Right lobe of liver (tissue), 6 donors: ENCODE results near the gene IGF1R. TPM values are rescaled to one million over a fixed set of nuclear protein-coding genes. Genes with fewer than 3 reads are reported as not detected.

Experiments used
- ATAC-seq, 4 donors: fragments of 200-7000 bp; cut with Tn5 transposase; one replicate each; pipeline ENCODE4 v1.9.1; 2020; ENCODE audit warnings: mild to moderate bottlenecking in 4 of 4, moderate library complexity in 4 of 4
- DNase-seq, 3 donors: peaks; one replicate each; pipeline ENCODE4 v3.0.0-alpha.2; 2020
- H3K27ac ChIP-seq, 3 donors: fragments of 200-600 bp; one replicate each; pipeline ENCODE4 v1.8.0; 2022
- H3K27me3 ChIP-seq, 2 donors: fragments of 200-600 bp; one replicate each; pipeline ENCODE4 v1.8.0; 2022
- H3K36me3 ChIP-seq, 4 donors: fragments of 200-600 bp; sonication (generic) in 1 of 4; one replicate each; pipeline versions ENCODE4 v1.5.1 to v1.8.0; 2017 to 2022; ENCODE audit warnings: control low read depth in 1 of 4
- H3K4me1 ChIP-seq, 4 donors: fragments of 200-600 bp; sonication (generic) in 1 of 4; one replicate each; pipeline versions ENCODE4 v1.5.1 to v1.8.0; 2017 to 2022; ENCODE audit warnings: control low read depth in 1 of 4
- H3K4me3 ChIP-seq, 3 donors: fragments of 200-600 bp; one replicate each; pipeline ENCODE4 v1.8.0; 2022
- H3K9me3 ChIP-seq, 4 donors: fragments of 200-600 bp; sonication (generic) in 1 of 4; one replicate each; pipeline versions ENCODE4 v1.5.1 to v1.8.0; 2017 to 2022; ENCODE audit warnings: control low read depth in 1 of 4
- CTCF ChIP-seq, 4 donors: fragments of 200-600 bp in 3 of 4; fragments of 450-650 bp in 1 of 4; IDR thresholded peaks; one replicate each; pipeline versions ENCODE4 v1.5.1 to v1.8.0; 2016 to 2022; ENCODE audit warnings: antibody characterized with exemption in 4 of 4, mild to moderate bottlenecking in 2 of 4
- POLR2A ChIP-seq: fragments of 450-650 bp; IDR thresholded peaks from one replicate; pipeline ENCODE4 v1.6.1; 2017; ENCODE audit warnings: antibody characterized with exemption, mild to moderate bottlenecking
- WGBS: methylation state at CpG from one replicate; pipeline ENCODE4 v1.1.6; 2018; ENCODE audit warnings: low coverage, low lambda C conversion rate; ENCODE audit not compliant: insufficient coverage; ENCODE audit errors: missing lambda C conversion rate; 5-methylcytosine and 5-hydroxymethylcytosine counted together
- intact Hi-C, 2 donors: fragments of 100-400 bp; cut with DNase I; formaldehyde crosslinking; loops; one replicate each; pipeline versions ENCODE4 v1.11.2 to v1.14.1; 2022
- total RNA-seq, 6 experiments: library from RNA; depleted of rRNA in 2 of 6; stranded (reverse); fragments of >200 nt in 2 of 6; fragmentation: NEBNext Ultra II Directional in 3 of 6; extraction: Animal tissue kit (Norgen Biotek cat#: 25700) in 3 of 6; gene quantifications; one replicate each; pipeline versions ENCODE4 v1.1.0 to v1.2.4, GENCODE V29; 2016 to 2023
- donor health status: DM: no; HTN: yes; CAD: no.
- donor health status: DM: no; HTN: no; CAD: no.
- donor health status: DM: no; HTN: no; CAD: no.
- donor health status: DM: no; HTN: yes; CAD: no.
- donor health status: DM: no; HTN: yes; CAD: no.

Gene IGF1R
- total RNA-seq, 6 experiments from 2014 or later = 2.5 to 5.3 (median 3.8) TPM

GRCh38 chr15:98943601-98944151 is 295.3 kb downstream of the IGF1R start:
- no peak overlapping the region for H3K27ac ChIP-seq

GRCh38 chr15:98946301-98947255 is 298.2 kb downstream of the IGF1R start:
- DNase-seq (peak in 1 of 3 donors; percentile 54), ATAC-seq (peak; percentile 62 to 70 (median 68))
- TF ChIP-seq POLR2A (no peak), CTCF (IDR thresholded peaks at IDR 0.05) (no peak)
- no peaks in the 10 kb centered on the region for H3K27me3 ChIP-seq
- peak overlapping the region in 1 of 3 donors; percentile 22 for H3K27ac ChIP-seq
- H3K4me3 ChIP-seq = no peak overlapping the region
- peaks cover 0 to 8% (median 0%) of the 10 kb centered on the region in 4 donors for H3K4me1 ChIP-seq
- H3K9me3 ChIP-seq = no peaks in the 10 kb centered on the region
- H3K36me3 ChIP-seq = no peaks in the 10 kb centered on the region
- intact Hi-C loops = no loop called here
- 60% methylated on average over 11 of the region's 15 CpGs for WGBS

More at GRCh38 chr15:98943601-98944151, 295.3 kb downstream of the IGF1R start:
- ATAC-seq (no peak), DNase-seq (no peak)
- no peak for TF ChIP-seq CTCF (IDR thresholded peaks at IDR 0.05)
- TF ChIP-seq POLR2A = no peak
- H3K9me3 ChIP-seq = no peaks in the 10 kb centered on the region
- 48% methylated on average over 6 of the region's 6 CpGs for WGBS
- H3K36me3 ChIP-seq = no peaks in the 10 kb centered on the region
- H3K4me3 ChIP-seq = no peak overlapping the region
- intact Hi-C loops = no loop called here
- no peaks in the 10 kb centered on the region for H3K27me3 ChIP-seq
- H3K4me1 ChIP-seq = no peaks in the 10 kb centered on the region

- H3K9me3 ChIP-seq = no peaks in the 10 kb centered on the region
- no peaks in the 10 kb centered on the region for H3K27me3 ChIP-seq
- DNase-seq (no peak), ATAC-seq (no peak)
- no peak overlapping the region for H3K27ac ChIP-seq
- no peak for TF ChIP-seq POLR2A
- H3K4me1 ChIP-seq = peaks cover 0 to 8% (median 2%) of the 10 kb centered on the region in 4 donors
- no peaks in the 10 kb centered on the region for H3K36me3 ChIP-seq
- intact Hi-C loops = no loop called here
- no peak overlapping the region for H3K4me3 ChIP-seq
- 88% methylated on average over 10 of the region's 13 CpGs for WGBS
Measured at GRCh38 chr15:98948456-98948855, 300.1 kb downstream of the IGF1R start.

DNA sequence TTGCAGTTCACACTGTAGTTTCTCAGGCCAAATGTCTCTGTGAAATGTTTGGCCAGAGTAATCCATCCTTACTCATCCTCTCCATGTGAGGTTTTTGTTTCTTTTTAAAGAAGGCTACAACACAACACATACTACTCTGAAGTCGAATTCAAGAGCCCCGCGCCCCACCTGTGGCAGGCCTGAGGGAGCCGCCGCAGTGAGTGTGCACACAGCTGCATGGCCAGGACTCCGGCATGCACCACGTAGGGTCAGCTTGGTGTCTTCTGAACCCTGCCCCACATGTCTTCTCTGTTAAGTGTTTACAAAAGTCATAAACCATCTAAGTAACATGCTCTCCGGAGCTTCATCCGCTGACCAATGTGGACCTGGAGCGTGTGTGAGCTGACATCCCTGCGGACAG is 300.6 kb downstream of the IGF1R start:
- intact Hi-C loops = no loop called here
- TF ChIP-seq POLR2A = no peak
- no peak for TF ChIP-seq CTCF (IDR thresholded peaks at IDR 0.05)
- ATAC-seq (no peak), DNase-seq (no peak)
- H3K4me1 ChIP-seq = peaks cover 0 to 8% (median 3%) of the 10 kb centered on the region in 4 donors
- no peak overlapping the region for H3K27ac ChIP-seq
- H3K9me3 ChIP-seq = no peaks in the 10 kb centered on the region
- H3K27me3 ChIP-seq = no peaks in the 10 kb centered on the region
- H3K36me3 ChIP-seq = no peaks in the 10 kb centered on the region
- no peak overlapping the region for H3K4me3 ChIP-seq
- WGBS = 86% methylated on average over 7 of the region's 11 CpGs

GRCh38 chr15:98949624-98950023 is 301.3 kb downstream of the IGF1R start:
- WGBS = 90% methylated on average over 5 of the region's 6 CpGs
- TF ChIP-seq CTCF (IDR thresholded peaks at IDR 0.05) (no peak), POLR2A (no peak)

More at GRCh38 chr15:98949624-98950023, 301.3 kb downstream of the IGF1R start:
- H3K9me3 ChIP-seq = no peaks in the 10 kb centered on the region
- H3K4me3 ChIP-seq = no peak overlapping the region
- H3K27me3 ChIP-seq = no peaks in the 10 kb centered on the region
- H3K36me3 ChIP-seq = no peaks in the 10 kb centered on the region
- intact Hi-C loops = no loop called here
- ATAC-seq (no peak), DNase-seq (no peak)
- H3K27ac ChIP-seq = no peak overlapping the region
- H3K4me1 ChIP-seq = peaks cover 0 to 10% (median 4%) of the 10 kb centered on the region in 4 donors
